K562 (cell line): ENCODE measurements around the gene IL5. TPM values are rescaled to one million over a fixed set of nuclear protein-coding genes. Genes with fewer than 3 reads are reported as not detected.

ENCODE experiments used
- ATAC-seq: fragments of 200-7000 bp; cut with Tn5 transposase; 3 replicates; pipeline ENCODE4 v1.9.1; 2020; ENCODE audit warnings: moderate library complexity
- BruUV-seq: library from RNA; stranded (reverse); fragments of 400-500 nt; replicated peaks from 2 replicates; lab custom pipeline; 2021; lab: Mats Ljungman, UMichigan
- CTCF ChIA-PET: fragments of 300-600 bp; formaldehyde crosslinking; extraction: SDS; loops from one replicate; lab custom pipeline; 2021; ENCODE audit warnings: low intra/inter-chr PET ratio; lab: Yijun Ruan, JAX
- POLR2A ChIA-PET: fragments of 300-600, 350-650 bp; sonication (Branson Sonifier 250); formaldehyde crosslinking; extraction: SDS; loops from one replicate; lab custom pipeline; 2021; ENCODE audit warnings: antibody characterized with exemption, inconsistent platforms; lab: Yijun Ruan, JAX
- DNase-seq, 4 experiments: peaks; one replicate each; pipeline versions ENCODE4 v3.0.0 to v3.0.0-alpha.2; 2011 to 2018; ENCODE audit warnings: low spot score in 3 of 4, mixed read lengths in 3 of 4; ENCODE audit errors: extremely low read depth in 1 of 4
- FAIRE-seq: peaks from 2 replicates; lab custom pipeline; 2011; peaks lifted over from hg19 to GRCh38; lab: Jason Lieb, UNC
- H2AFZ ChIP-seq: 2 replicates; pipeline ENCODE4 v1.6.0; 2011; ENCODE audit warnings: low read depth, low read length, control low read depth, inconsistent platforms
- H3K27ac ChIP-seq: fragments of 200-600 bp; 3 replicates; pipeline ENCODE4 v1.8.0; 2011; ENCODE audit warnings: low read depth, mild to moderate bottlenecking, control low read depth, inconsistent platforms, low read length, moderate library complexity, mixed read lengths; ENCODE audit errors: extremely low read depth
- H3K27me3 ChIP-seq, 2 experiments: fragments of 300-600 bp in 1 of 2; 2 replicates in 1 of 2; 3 replicates in 1 of 2; pipeline versions ENCODE4 v1.6.0 to v1.8.0; 2011; ENCODE audit warnings: inconsistent platforms in 2 of 2, low read length in 2 of 2, mild to moderate bottlenecking in 1 of 2, mixed read lengths in 1 of 2, moderate library complexity in 1 of 2; ENCODE audit not compliant: control insufficient read depth in 2 of 2, insufficient read depth in 2 of 2
- H3K36me3 ChIP-seq: fragments of 300-600 bp; 3 replicates; pipeline ENCODE4 v1.8.0; 2011; ENCODE audit warnings: mild to moderate bottlenecking, low read length, inconsistent platforms; ENCODE audit not compliant: control insufficient read depth, insufficient read depth
- H3K4me1 ChIP-seq, 2 experiments: fragments of 200-600 bp in 1 of 2; replicated peaks in 1 of 2; 2 replicates in 1 of 2; 3 replicates in 1 of 2; pipeline versions ENCODE4 v1.5.1 to v1.8.0; 2011; ENCODE audit warnings: inconsistent platforms in 2 of 2, low read length in 2 of 2, mild to moderate bottlenecking in 1 of 2, mixed read lengths in 1 of 2, moderate library complexity in 1 of 2; ENCODE audit not compliant: control insufficient read depth in 2 of 2, insufficient read depth in 2 of 2
- H3K4me2 ChIP-seq: 2 replicates; pipeline ENCODE4 v1.6.1; 2011; ENCODE audit warnings: low read length, control low read depth, inconsistent platforms, mixed read lengths; ENCODE audit not compliant: insufficient read depth
- H3K4me3 ChIP-seq: fragments of 200-600 bp; sonication (generic), shearing (Covaris generic); 2 replicates; pipeline ENCODE4 v1.5.1; 2016; ENCODE audit warnings: control low read depth, inconsistent platforms
- H3K79me2 ChIP-seq: fragments of 200-600 bp; 3 replicates; pipeline ENCODE4 v1.8.0; 2011; ENCODE audit warnings: low read length, inconsistent platforms; ENCODE audit not compliant: control insufficient read depth, insufficient read depth
- H3K9ac ChIP-seq, 2 experiments: 2 replicates each; pipeline versions ENCODE4 v1.6.0 to v1.6.1; 2011; ENCODE audit warnings: low read depth in 2 of 2, low read length in 2 of 2, control low read depth in 1 of 2, inconsistent platforms in 1 of 2, mild to moderate bottlenecking in 1 of 2, mixed read lengths in 1 of 2; ENCODE audit not compliant: insufficient read depth in 1 of 2
- H3K9me1 ChIP-seq: one replicate; pipeline ENCODE4 v1.6.0; 2011; ENCODE audit warnings: inconsistent platforms, mild to moderate bottlenecking, low read length, moderate library complexity; ENCODE audit not compliant: control insufficient read depth, insufficient read depth
- H3K9me3 ChIP-seq: replicated peaks from 2 replicates; pipeline ENCODE4 v1.5.1; 2011; ENCODE audit warnings: low read depth, low read length, inconsistent platforms; ENCODE audit not compliant: control insufficient read depth, insufficient read depth
- H4K20me1 ChIP-seq: replicated peaks from 2 replicates; pipeline ENCODE4 v1.6.1; 2011; ENCODE audit warnings: low read length, inconsistent platforms, mixed read lengths; ENCODE audit not compliant: control insufficient read depth, insufficient read depth
- CBFA2T2 ChIP-seq: fragments of 450-650 bp; conservative IDR thresholded peaks from 2 replicates; pipeline ENCODE4 v1.6.1; 2017; ENCODE audit warnings: mild to moderate bottlenecking
- ELF1 ChIP-seq: fragments of 200-800 bp; sonication (Bioruptor generic); IDR thresholded peaks from 2 replicates; pipeline ENCODE4 v1.6.1; 2016; ENCODE audit warnings: missing genetic modification characterization, missing compliant biosample characterization
- ERF ChIP-seq: fragments of 450-650 bp; formaldehyde crosslinking; IDR thresholded peaks from 2 replicates; pipeline ENCODE4 v1.4.0; 2020; ENCODE audit warnings: mild to moderate bottlenecking, mixed read lengths
- HNRNPUL1 ChIP-seq: fragments of 200-400 bp; formaldehyde crosslinking; IDR thresholded peaks from 2 replicates; pipeline ENCODE4 v1.6.1; 2017; ENCODE audit warnings: low read length
- KLF6 ChIP-seq: fragments of 250-450 bp; sonication (Bioruptor Pico); IDR thresholded peaks from 2 replicates; pipeline ENCODE4 v1.4.0; 2020; ENCODE audit warnings: mild to moderate bottlenecking, moderate library complexity, borderline replicate concordance
- POLR2AphosphoS5 ChIP-seq: IDR thresholded peaks from 2 replicates; pipeline ENCODE4 v1.6.1; 2011; ENCODE audit warnings: mild to moderate bottlenecking, low read depth, low read length, moderate library complexity; ENCODE audit not compliant: control insufficient read depth, insufficient read depth
- TOE1 ChIP-seq, 2 experiments: fragments of 450-650 bp in 1 of 2; sonication (generic) in 1 of 2; formaldehyde crosslinking in 1 of 2; IDR thresholded peaks; 2 replicates each; pipeline versions ENCODE4 v1.7.1 to v1.8.0; 2016 to 2022; ENCODE audit warnings: borderline replicate concordance in 2 of 2, mild to moderate bottlenecking in 2 of 2, antibody characterized with exemption in 1 of 2, inconsistent platforms in 1 of 2, low read depth in 1 of 2, missing genetic modification reagents in 1 of 2, moderate library complexity in 1 of 2
- ZBED1 ChIP-seq: IDR thresholded peaks from 2 replicates; pipeline ENCODE4 v1.6.1; 2014
- ZNF24 ChIP-seq: fragments of 450-650 bp; IDR thresholded peaks from 2 replicates; pipeline ENCODE4 v1.6.1; 2016
- ZNF398 ChIP-seq: fragments of 250-450 bp; sonication (Bioruptor Pico); IDR thresholded peaks from 2 replicates; pipeline ENCODE4 v1.8.0; 2021; ENCODE audit warnings: moderate library complexity, mild to moderate bottlenecking, inconsistent platforms
- ZNF41 ChIP-seq: fragments of 250-450 bp; sonication (Bioruptor Pico); conservative IDR thresholded peaks from 2 replicates; pipeline ENCODE4 v1.4.0; 2020; ENCODE audit warnings: mild to moderate bottlenecking
- ZNF75A ChIP-seq: fragments of 450-650 bp; formaldehyde crosslinking; IDR thresholded peaks from 2 replicates; pipeline ENCODE4 v1.4.0; 2020; ENCODE audit warnings: mild to moderate bottlenecking
- WGBS: fragments of 100-300 bp; shearing (Covaris generic); methylation state at CpG from one replicate; pipeline ENCODE4 v1.1.6; 2016; ENCODE audit warnings: low coverage, mixed read lengths; ENCODE audit not compliant: insufficient coverage; ENCODE audit errors: missing lambda C conversion rate; 5-methylcytosine and 5-hydroxymethylcytosine counted together
- in situ Hi-C: fragments of 300-500 bp; cut with MboI; formaldehyde crosslinking; loops from 4 replicates; pipeline ENCODE4 v1.15.0; 2018; ENCODE audit warnings: inconsistent platforms, mixed read lengths
- intact Hi-C: fragments of 100-400 bp; cut with micrococcal nuclease; formaldehyde crosslinking; loops from 2 replicates; pipeline ENCODE4 v1.14.2; 2022
- polyA plus RNA-seq, 8 experiments: library from polyadenylated mRNA; depleted of rRNA in 4 of 8; stranded (reverse) in 5 of 8; unstranded in 3 of 8; fragments of >200 nt; fragmentation: Nextera tagmentation in 2 of 8; fragmentation: Illumina TruSeq in 1 of 8; extraction: Ambion mirVana in 2 of 8; extraction: Trizol in 1 of 8; gene quantifications; 2 replicates each; pipeline versions ENCODE4 v1.2.1 to v1.2.3, GENCODE V29; 2011 to 2014; ENCODE audit warnings: inconsistent platforms in 1 of 8, missing spikeins in 1 of 8
- total RNA-seq, 7 experiments: library from RNA; depleted of rRNA in 6 of 7; stranded (reverse); fragments of >200 nt in 6 of 7; fragmentation: Illumina TruSeq in 2 of 7; extraction: Trizol in 2 of 7; gene quantifications; 2 replicates each; pipeline versions ENCODE4 v1.2.1 to v1.2.3, GENCODE V29; 2011 to 2021; ENCODE audit warnings: low replicate concordance in 1 of 7
- TF ChIP-seq, protein P1 (sequence below): IDR thresholded peaks from 2 replicates; pipeline ENCODE4 v1.6.1; 2012; ENCODE audit warnings: low read depth, low read length, improper control_type of control experiment, borderline replicate concordance

Gene IL5
- total and polyA plus RNA-seq, 9 of the 15 experiments (the other 6 are each of a cell fraction or from before 2014, with no cell fraction given) = 0.44 TPM; not detected in 8

GRCh38 chr5:132546108-132546507 is 2.8 kb upstream of the IL5 start:
- TF ChIP-seq, protein P1, sequence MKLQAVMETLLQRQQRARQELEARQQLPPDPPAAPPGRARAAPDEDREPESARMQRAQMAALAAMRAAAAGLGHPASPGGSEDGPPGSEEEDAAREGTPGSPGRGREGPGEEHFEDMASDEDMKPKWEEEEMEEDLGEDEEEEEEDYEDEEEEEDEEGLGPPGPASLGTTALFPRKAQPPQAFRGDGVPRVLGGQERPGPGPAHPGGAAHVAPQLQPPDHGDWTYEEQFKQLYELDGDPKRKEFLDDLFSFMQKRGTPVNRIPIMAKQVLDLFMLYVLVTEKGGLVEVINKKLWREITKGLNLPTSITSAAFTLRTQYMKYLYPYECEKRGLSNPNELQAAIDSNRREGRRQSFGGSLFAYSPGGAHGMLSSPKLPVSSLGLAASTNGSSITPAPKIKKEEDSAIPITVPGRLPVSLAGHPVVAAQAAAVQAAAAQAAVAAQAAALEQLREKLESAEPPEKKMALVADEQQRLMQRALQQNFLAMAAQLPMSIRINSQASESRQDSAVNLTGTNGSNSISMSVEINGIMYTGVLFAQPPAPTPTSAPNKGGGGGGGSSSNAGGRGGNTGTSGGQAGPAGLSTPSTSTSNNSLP = no peak
- TF ChIP-seq ZNF24 (no peak), ZNF398 (CRISPR knock-in tag) (no peak), ZNF41 (CRISPR knock-in tag) (no peak), POLR2AphosphoS5 (no peak), ZNF75A (CRISPR knock-in tag) (no peak), CBFA2T2 (no peak), ZBED1 (no peak), ERF (no peak), ELF1 (tag) (no peak), HNRNPUL1 (no peak), KLF6 (no peak), TOE1 (IDR thresholded peaks at IDR 0.05; ENCODE audit: borderline replicate concordance) (no peak), TOE1 (CRISPR knock-in tag; IDR thresholded peaks at IDR 0.05; ENCODE audit: borderline replicate concordance, low read depth) (no peak)
- FAIRE-seq (no peak), DNase-seq (no peak), ATAC-seq (no peak)
- ChIA-PET POLR2A (interaction anchor here (1.4 to 2.4 kb wide), 3 partner anchors 10 to 11 kb away, joined by 3 to 12 read pairs (median 5); partner anchors contain the start of gene RAD50), CTCF (no interaction called here)
- WGBS = 28% methylated on average over 2 of the region's 2 CpGs
- no peaks in the 10 kb centered on the region for H3K9me1 ChIP-seq
- in situ Hi-C loops = no loop called here
- H3K4me1 ChIP-seq = no peaks in the 10 kb centered on the region
- no peak overlapping the region for H3K4me3 ChIP-seq
- H3K9ac ChIP-seq = no peak overlapping the region
- H3K79me2 ChIP-seq = no peaks in the 10 kb centered on the region
- H3K9me3 ChIP-seq = no peaks in the 10 kb centered on the region
- H3K36me3 ChIP-seq = no peaks in the 10 kb centered on the region
- no peak overlapping the region for H3K4me2 ChIP-seq
- H3K27me3 ChIP-seq = no peaks in the 10 kb centered on the region
- H3K27ac ChIP-seq = no peak overlapping the region
- no peak overlapping the region for H2AFZ ChIP-seq
- BruUV-seq = no TSS peak
- H4K20me1 ChIP-seq = no peaks in the 10 kb centered on the region
- intact Hi-C loops = no loop called here
